HepG2 (cell line): ENCODE data around the gene PIGA. TPM values are rescaled to one million over a fixed set of nuclear protein-coding genes. Genes with fewer than 3 reads are reported as not detected.

Source experiments
- BCL3 ChIP-seq: sonication (generic); formaldehyde crosslinking; IDR thresholded peaks from 2 replicates; pipeline ENCODE4 v1.5.1; 2020; ENCODE audit warnings: mild to moderate bottlenecking, missing genetic modification reagents, moderate library complexity
- CREB1 ChIP-seq, 2 experiments: fragments of 450-650 bp in 1 of 2; IDR thresholded peaks; 2 replicates each; pipeline ENCODE4 v1.6.1; 2016 to 2017; ENCODE audit warnings: control low read depth in 1 of 2, mild to moderate bottlenecking in 1 of 2, missing compliant biosample characterization in 1 of 2, missing genetic modification characterization in 1 of 2
- EED ChIP-seq: sonication (generic); formaldehyde crosslinking; IDR thresholded peaks from 2 replicates; pipeline ENCODE4 v1.5.0; 2020; ENCODE audit warnings: mild to moderate bottlenecking, missing genetic modification reagents
- FLYWCH1 ChIP-seq: sonication (generic); formaldehyde crosslinking; IDR thresholded peaks from 2 replicates; pipeline ENCODE4 v1.8.1; 2023; ENCODE audit warnings: mild to moderate bottlenecking, missing genetic modification reagents
- GATAD1 ChIP-seq: IDR thresholded peaks from 2 replicates; pipeline ENCODE4 v1.6.1; 2016; ENCODE audit warnings: missing genetic modification reagents, missing compliant biosample characterization
- HNF1B ChIP-seq: sonication (generic); formaldehyde crosslinking; IDR thresholded peaks from 2 replicates; pipeline ENCODE4 v1.5.1; 2020; ENCODE audit warnings: mild to moderate bottlenecking, moderate library complexity, missing genetic modification reagents
- KDM2A ChIP-seq: sonication (generic); formaldehyde crosslinking; IDR thresholded peaks from 2 replicates; pipeline ENCODE4 v1.4.0; 2020; ENCODE audit warnings: low read depth, missing genetic modification reagents, borderline replicate concordance
- MXD4 ChIP-seq: IDR thresholded peaks from 2 replicates; pipeline ENCODE4 v1.6.1; 2016; ENCODE audit warnings: mild to moderate bottlenecking, missing biosample characterization, missing genetic modification reagents
- NFYB ChIP-seq: sonication (generic); formaldehyde crosslinking; IDR thresholded peaks from 2 replicates; pipeline ENCODE4 v1.4.0; 2020; ENCODE audit warnings: missing genetic modification reagents
- RFX3 ChIP-seq: IDR thresholded peaks from 2 replicates; pipeline ENCODE4 v1.6.1; 2016; ENCODE audit warnings: missing biosample characterization, missing genetic modification reagents
- RXRB ChIP-seq: IDR thresholded peaks from 2 replicates; pipeline ENCODE4 v1.6.1; 2016; ENCODE audit warnings: borderline replicate concordance, missing genetic modification reagents, missing compliant biosample characterization
- SP4 ChIP-seq: sonication (generic); formaldehyde crosslinking; IDR thresholded peaks from 2 replicates; pipeline ENCODE4 v1.8.1; 2023; ENCODE audit warnings: mild to moderate bottlenecking, missing genetic modification reagents
- YEATS4 ChIP-seq: sonication (generic); formaldehyde crosslinking; IDR thresholded peaks from 2 replicates; pipeline ENCODE4 v1.4.0; 2020; ENCODE audit warnings: missing genetic modification reagents, borderline replicate concordance
- ZBTB3 ChIP-seq: sonication (generic); formaldehyde crosslinking; IDR thresholded peaks from 2 replicates; pipeline ENCODE4 v1.4.0; 2020; ENCODE audit warnings: low read depth, mild to moderate bottlenecking, moderate library complexity, missing genetic modification reagents, borderline replicate concordance
- ZFY ChIP-seq: sonication (generic); formaldehyde crosslinking; IDR thresholded peaks from 2 replicates; pipeline ENCODE4 v1.4.0; 2020; ENCODE audit warnings: missing genetic modification reagents
- ZNF274 ChIP-seq: sonication (generic); formaldehyde crosslinking; IDR thresholded peaks from 2 replicates; pipeline ENCODE4 v1.5.1; 2020; ENCODE audit warnings: mild to moderate bottlenecking, missing genetic modification reagents
- ZNF350 ChIP-seq: sonication (generic); formaldehyde crosslinking; IDR thresholded peaks from 2 replicates; pipeline ENCODE4 v1.4.0; 2020; ENCODE audit warnings: mild to moderate bottlenecking, low read depth, missing genetic modification reagents, borderline replicate concordance
- ZNF547 ChIP-seq: sonication (generic); formaldehyde crosslinking; IDR thresholded peaks from 2 replicates; pipeline ENCODE4 v1.5.1; 2020; ENCODE audit warnings: mild to moderate bottlenecking, missing genetic modification reagents
- ZNF724P ChIP-seq: sonication (generic); formaldehyde crosslinking; IDR thresholded peaks from 2 replicates; pipeline ENCODE4 v1.8.0; 2022; ENCODE audit warnings: missing genetic modification reagents, borderline replicate concordance
- ZSCAN21 ChIP-seq: sonication (generic); formaldehyde crosslinking; IDR thresholded peaks from 2 replicates; pipeline ENCODE4 v1.8.0; 2022; ENCODE audit warnings: mild to moderate bottlenecking, missing genetic modification reagents, moderate library complexity, borderline replicate concordance
- polyA plus RNA-seq, 8 experiments: library from polyadenylated mRNA; depleted of rRNA in 3 of 8; stranded (reverse) in 7 of 8; unstranded in 1 of 8; fragments of >200 nt; fragmentation: Illumina TruSeq in 4 of 8; extraction: Trizol in 4 of 8; gene quantifications; 2 replicates each; pipeline versions ENCODE4 v1.2.1 to v1.2.3, GENCODE V29; 2011 to 2016; ENCODE audit warnings: low read depth in 4 of 8, missing spikeins in 1 of 8, mixed read lengths in 1 of 8; ENCODE audit not compliant: insufficient read depth in 1 of 8
- total RNA-seq, 5 experiments: library from RNA; depleted of rRNA; stranded (reverse); fragments of >200 nt; fragmentation: Illumina TruSeq; extraction: Trizol; gene quantifications; 2 replicates each; pipeline ENCODE4 v1.2.3, GENCODE V29; 2016; ENCODE audit warnings: low read depth in 1 of 5
- TF ChIP-seq, protein P1 (sequence below): sonication (generic); formaldehyde crosslinking; IDR thresholded peaks from 2 replicates; pipeline ENCODE4 v1.4.0; 2020; ENCODE audit warnings: missing genetic modification reagents

PIGA gene
- total and polyA plus RNA-seq, 2 of the 13 experiments (the other 11 are each of a cell fraction or from before 2014, with no cell fraction given) = 6.0 to 13.0 TPM

GRCh38 chrX:15335135-15336022 is at the start of gene PIGA (continued):
- TF ChIP-seq KDM2A = peak; percentile 69
- TF ChIP-seq SP4 (CRISPR knock-in tag) = peak; percentile 60
- 0 out of 2 replicates have a peak, but pooled peaks have one; percentile 50 for TF ChIP-seq ZNF274 (CRISPR knock-in tag)
- TF ChIP-seq NFYB (CRISPR knock-in tag) = peak; percentile 91
- TF ChIP-seq BCL3 (CRISPR knock-in tag) = peak; percentile 62; the same call in 1 of the 2 replicates
- peak; percentile 50; the same call in 1 of the 2 replicates for TF ChIP-seq HNF1B (CRISPR knock-in tag)
- peak; percentile 75 for TF ChIP-seq GATAD1
- peak; percentile 77 for TF ChIP-seq ZFY (CRISPR knock-in tag)
- no peak for TF ChIP-seq ZNF350 (CRISPR knock-in tag)
- no peak for TF ChIP-seq ZNF547 (CRISPR knock-in tag)
- peak; percentile 65 for TF ChIP-seq RFX3 (CRISPR knock-in tag)
- TF ChIP-seq MXD4 (CRISPR knock-in tag) = peak; percentile 43; the same call in 1 of the 2 replicates
- TF ChIP-seq, protein P1, sequence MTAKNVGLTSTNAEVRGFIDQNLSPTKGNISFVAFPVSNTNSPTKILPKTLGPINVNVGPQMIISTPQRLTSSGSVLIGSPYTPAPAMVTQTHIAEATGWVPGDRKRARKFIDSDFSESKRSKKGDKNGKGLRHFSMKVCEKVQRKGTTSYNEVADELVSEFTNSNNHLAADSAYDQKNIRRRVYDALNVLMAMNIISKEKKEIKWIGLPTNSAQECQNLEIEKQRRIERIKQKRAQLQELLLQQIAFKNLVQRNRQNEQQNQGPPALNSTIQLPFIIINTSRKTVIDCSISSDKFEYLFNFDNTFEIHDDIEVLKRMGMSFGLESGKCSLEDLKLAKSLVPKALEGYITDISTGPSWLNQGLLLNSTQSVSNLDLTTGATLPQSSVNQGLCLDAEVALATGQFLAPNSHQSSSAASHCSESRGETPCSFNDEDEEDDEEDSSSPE (CRISPR knock-in tag) = peak; percentile 79
- no peak for TF ChIP-seq ZSCAN21 (CRISPR knock-in tag)
- no peak for TF ChIP-seq ZBTB3 (CRISPR knock-in tag)
- no peak for TF ChIP-seq FLYWCH1 (CRISPR knock-in tag)
- peak; percentile 39; the same call in 1 of the 2 replicates for TF ChIP-seq YEATS4 (CRISPR knock-in tag)
- TF ChIP-seq ZNF724P (CRISPR knock-in tag) = no peak
- TF ChIP-seq RXRB (CRISPR knock-in tag) = no peak
- TF ChIP-seq CREB1 (IDR thresholded peaks at IDR 0.05) = peak; percentile 86
- TF ChIP-seq CREB1 (CRISPR knock-in tag; IDR thresholded peaks at IDR 0.05) = peak; percentile 93
- TF ChIP-seq EED (CRISPR knock-in tag) = no peak
